Esophagus muscularis mucosa (tissue), 3 donors: Measurements from ENCODE around the gene ARCN1.

ENCODE experiments used
- CTCF ChIP-seq, 3 experiments: fragments of 200-600 bp in 2 of 3; fragments of 450-650 bp in 1 of 3; sonication (generic) in 2 of 3; IDR thresholded peaks; one replicate each; pipeline ENCODE4 v1.5.1; 2017 to 2019; ENCODE audit warnings: antibody characterized with exemption in 3 of 3, mild to moderate bottlenecking in 2 of 3, moderate library complexity in 1 of 3
- POLR2AphosphoS5 ChIP-seq, 2 donors: sonication (generic); formaldehyde crosslinking; IDR thresholded peaks; one replicate each; pipeline ENCODE4 v1.6.1; 2017; ENCODE audit warnings: antibody characterized with exemption in 2 of 2

- TF ChIP-seq CTCF (IDR thresholded peaks at IDR 0.05) (no peak), POLR2AphosphoS5 (IDR thresholded peaks at IDR 0.05) (peak in 1 of 2 donors; percentile 36)
Observed at GRCh38 chr11:118618115-118618990, 46.1 kb downstream of the ARCN1 start.
